ENCODE measurements around the gene FAM78A. TPM values are rescaled to one million over a fixed set of nuclear protein-coding genes. Genes with fewer than 3 reads are reported as not detected.

The FAM78A gene
- total RNA-seq, 1 experiment from 2014 or later, result 0.40 TPM

GRCh38 chr9:131277910-131278701, 1.8 kb upstream of the FAM78A start:
- Mint-ChIP-seq H3K9me3 (ENCODE audit: unreplicated experiment) (no peaks in the 10 kb centered on the region), H3K27me3 (ENCODE audit: insufficient read depth, unreplicated experiment) (peaks cover 18% of the 10 kb centered on the region), H3K36me3 (ENCODE audit: insufficient read depth, unreplicated experiment) (no peaks in the 10 kb centered on the region), H3K27ac (ENCODE audit: low read depth, unreplicated experiment) (no peak overlapping the region), H3K4me1 (ENCODE audit: insufficient read depth, unreplicated experiment) (no peaks in the 10 kb centered on the region), H3K4me3 (ENCODE audit: unreplicated experiment) (peak overlapping the region; percentile 77)
- BruUV-seq (replicated peaks), result no TSS peak
- intact Hi-C loops (cut with micrococcal nuclease), result no loop called here
- ChIA-PET POLR2A (no interaction called here), CTCF (no interaction called here)
- DNase-seq (ENCODE audit: unreplicated experiment), result peak; percentile 69
- no peak for TF ChIP-seq CTCF (IDR thresholded peaks at IDR 0.05; ENCODE audit: unreplicated experiment)

GRCh38 chr9:131277287-131277909, 1.1 kb upstream of the FAM78A start:
- DNase-seq (ENCODE audit: unreplicated experiment), result no peak
- Mint-ChIP-seq H3K27ac (ENCODE audit: low read depth, unreplicated experiment) (no peak overlapping the region), H3K4me1 (ENCODE audit: insufficient read depth, unreplicated experiment) (no peaks in the 10 kb centered on the region), H3K36me3 (ENCODE audit: insufficient read depth, unreplicated experiment) (no peaks in the 10 kb centered on the region), H3K27me3 (ENCODE audit: insufficient read depth, unreplicated experiment) (peaks cover 13% of the 10 kb centered on the region), H3K9me3 (ENCODE audit: unreplicated experiment) (no peaks in the 10 kb centered on the region), H3K4me3 (ENCODE audit: unreplicated experiment) (peak overlapping the region; percentile 77)
- intact Hi-C loops (cut with micrococcal nuclease), result no loop called here
- no TSS peak for BruUV-seq (replicated peaks)
- ChIA-PET POLR2A (no interaction called here), CTCF (no interaction called here)
- TF ChIP-seq CTCF (IDR thresholded peaks at IDR 0.05; ENCODE audit: unreplicated experiment), result no peak

GRCh38 chr9:131276891-131277286, 579 bp upstream of the FAM78A start:
- no peaks in the 10 kb centered on the region for H3K9me3 Mint-ChIP-seq (ENCODE audit: unreplicated experiment)
- POLR2A ChIA-PET, result no interaction called here
- no peak for TF ChIP-seq CTCF (IDR thresholded peaks at IDR 0.05; ENCODE audit: unreplicated experiment)
- H3K4me3 Mint-ChIP-seq (ENCODE audit: unreplicated experiment), result no peak overlapping the region
- CTCF ChIA-PET, result no interaction called here
- BruUV-seq (replicated peaks), result no TSS peak
- H3K27ac Mint-ChIP-seq (ENCODE audit: low read depth, unreplicated experiment), result no peak overlapping the region
- no peaks in the 10 kb centered on the region for H3K36me3 Mint-ChIP-seq (ENCODE audit: insufficient read depth, unreplicated experiment)
- no peaks in the 10 kb centered on the region for H3K4me1 Mint-ChIP-seq (ENCODE audit: insufficient read depth, unreplicated experiment)
- intact Hi-C loops (cut with micrococcal nuclease), result no loop called here
- H3K27me3 Mint-ChIP-seq (ENCODE audit: insufficient read depth, unreplicated experiment), result peaks cover 8% of the 10 kb centered on the region
- no peak for DNase-seq (ENCODE audit: unreplicated experiment)

GRCh38 chr9:131275332-131276093, 797 bp downstream of the FAM78A start:
- H3K27me3 Mint-ChIP-seq (ENCODE audit: insufficient read depth, unreplicated experiment), result no peaks in the 10 kb centered on the region
- BruUV-seq (replicated peaks), result no TSS peak
- H3K4me3 Mint-ChIP-seq (ENCODE audit: unreplicated experiment), result peak overlapping the region; percentile 19
- no peak for TF ChIP-seq CTCF (IDR thresholded peaks at IDR 0.05; ENCODE audit: unreplicated experiment)
- intact Hi-C loops (cut with micrococcal nuclease), result no loop called here
- no peaks in the 10 kb centered on the region for H3K36me3 Mint-ChIP-seq (ENCODE audit: insufficient read depth, unreplicated experiment)
- no peaks in the 10 kb centered on the region for H3K9me3 Mint-ChIP-seq (ENCODE audit: unreplicated experiment)
- H3K27ac Mint-ChIP-seq (ENCODE audit: low read depth, unreplicated experiment), result no peak overlapping the region
- CTCF ChIA-PET, result no interaction called here
- no peaks in the 10 kb centered on the region for H3K4me1 Mint-ChIP-seq (ENCODE audit: insufficient read depth, unreplicated experiment)
- DNase-seq (ENCODE audit: unreplicated experiment), result no peak
- POLR2A ChIA-PET, result no interaction called here

All from MCF 10A (cell line).